DND-41 (cell line): ENCODE data around the gene UPB1.

Experiments
- CTCF ChIP-seq: IDR thresholded peaks from 2 replicates; pipeline ENCODE4 v1.5.1; 2012; ENCODE audit warnings: borderline replicate concordance, low read length, moderate library complexity, mild to moderate bottlenecking; ENCODE audit not compliant: poor library complexity, severe bottlenecking; ENCODE audit errors: extremely low read depth
- EZH2 ChIP-seq: IDR thresholded peaks from 3 replicates; pipeline ENCODE4 v1.6.1; 2012; ENCODE audit warnings: borderline replicate concordance, low read depth, mild to moderate bottlenecking, moderate library complexity, low read length, inconsistent platforms; ENCODE audit not compliant: severe bottlenecking

- TF ChIP-seq EZH2 (no peak), CTCF (no peak)
Observed at GRCh38 chr22:24535348-24535747, 40.2 kb downstream of the UPB1 start.
